Stimulated activated CD4-positive, alpha-beta T cell treated with anti-CD3 and anti-CD28 coated beads, Interleukin-12 subunit alpha, Interleukin-12 subunit beta, amount 100 ng/mL, for 24 hours (primary cell): ENCODE data around the gene DNER.
"Not testable (repeated sequence)": the region's sequence is repeated elsewhere in the genome, so short reads cannot be mapped to it uniquely, and the experiment has no call there.

Source experiments
- DNase-seq, 2 experiments: peaks; one replicate each; pipeline ENCODE4 v3.0.0-alpha.2; 2020; ENCODE audit warnings: low read depth in 2 of 2

The DNER gene

GRCh38 chr2:229571243-229571642 is 143.1 kb downstream of the DNER start:
- no peak for DNase-seq

- no peak for DNase-seq
Observed at GRCh38 chr2:229566370-229566769, 148.0 kb downstream of the DNER start.

GRCh38 chr2:229564300-229564907 is 150.0 kb downstream of the DNER start:
- no peak for DNase-seq

GRCh38 chr2:229563388-229563787 is 151.0 kb downstream of the DNER start:
- no peak for DNase-seq

GRCh38 chr2:229562472-229563127 is 151.8 kb downstream of the DNER start:
- DNase-seq, result no peak

- no peak for DNase-seq
Observed at GRCh38 chr2:229559986-229560385, 154.4 kb downstream of the DNER start.

- no peak for DNase-seq
Observed at GRCh38 chr2:229553091-229553490, 161.3 kb downstream of the DNER start.

GRCh38 chr2:229543176-229543873 is 171.0 kb downstream of the DNER start:
- DNase-seq, result no peak

GRCh38 chr2:229539628-229540027 is 174.7 kb downstream of the DNER start:
- DNase-seq, result no peak

GRCh38 chr2:229531594-229531993 is 182.8 kb downstream of the DNER start:
- no peak for DNase-seq

- DNase-seq, result no peak
Observed at GRCh38 chr2:229530434-229530833, 183.9 kb downstream of the DNER start.

GRCh38 chr2:229528846-229529245 is 185.5 kb downstream of the DNER start:
- DNase-seq, result no peak

GRCh38 chr2:229526951-229527350 is 187.4 kb downstream of the DNER start:
- DNase-seq, result no peak

- no peak for DNase-seq
Observed at GRCh38 chr2:229524799-229525198, 189.6 kb downstream of the DNER start.

- no peak for DNase-seq
Observed at GRCh38 chr2:229523663-229524062, 190.7 kb downstream of the DNER start.

- no peak for DNase-seq
Observed at GRCh38 chr2:229521576-229521975, 192.8 kb downstream of the DNER start.

- no peak for DNase-seq
Observed at GRCh38 chr2:229520691-229521096, 193.7 kb downstream of the DNER start.

- no peak for DNase-seq
Observed at GRCh38 chr2:229519655-229520430, 194.5 kb downstream of the DNER start.

GRCh38 chr2:229514273-229514895 is 200.0 kb downstream of the DNER start:
- DNase-seq, result no peak

- no peak for DNase-seq
Observed at GRCh38 chr2:229511524-229511923, 202.8 kb downstream of the DNER start.

GRCh38 chr2:229506699-229507098 is 207.7 kb downstream of the DNER start:
- DNase-seq, result not testable (repeated sequence)
